Stimulated activated CD4-positive, alpha-beta T cell treated with anti-CD3 and anti-CD28 coated beads, Interleukin-15, amount 100 ng/mL, for 1 hour (primary cell): ENCODE results near the gene MB.
"Not testable (repeated sequence)": the region's sequence is repeated elsewhere in the genome, so short reads cannot be mapped to it uniquely, and the experiment has no call there.

ENCODE experiments used
- DNase-seq, 2 donors: peaks; one replicate each; pipeline ENCODE4 v3.0.0-alpha.2; 2020; ENCODE audit warnings: low read depth in 1 of 2, low spot score in 1 of 2

Gene MB

DNA sequence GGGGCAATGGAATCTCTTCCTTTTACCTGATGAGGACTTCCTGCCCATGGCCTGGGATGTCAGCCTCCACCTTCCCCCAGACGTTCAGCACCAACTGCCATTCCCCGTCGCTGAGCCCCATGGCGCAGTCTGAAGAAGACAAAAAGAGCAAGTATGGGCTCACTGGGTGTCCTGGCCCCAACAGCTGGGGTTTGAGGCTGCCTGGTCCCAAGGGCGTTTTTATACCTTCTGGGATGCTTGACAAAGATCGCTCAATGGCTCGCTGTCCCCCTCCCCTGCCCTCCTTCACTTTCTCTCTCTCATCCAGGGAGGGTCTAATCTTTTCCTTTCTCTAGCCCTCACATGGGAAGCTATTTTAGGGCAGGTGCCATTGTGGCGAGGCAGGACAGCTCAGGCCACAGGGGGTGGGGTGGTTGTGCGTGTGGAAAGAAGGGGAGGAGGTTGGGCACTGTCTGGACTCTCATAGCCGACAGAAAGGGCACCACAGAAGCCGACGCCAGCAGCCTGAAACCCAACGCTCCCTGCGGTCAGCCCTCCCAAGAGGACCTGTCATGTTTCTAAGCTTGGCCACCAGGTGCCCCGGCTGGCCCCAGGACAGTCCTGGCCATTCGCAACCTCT, at the start of gene MB:
Gene MB (minus strand): TSS at position 193 of the 619 bp plus-strand sequence. CDS start 72 bp downstream, at position 121.
- no peak for DNase-seq

DNA sequence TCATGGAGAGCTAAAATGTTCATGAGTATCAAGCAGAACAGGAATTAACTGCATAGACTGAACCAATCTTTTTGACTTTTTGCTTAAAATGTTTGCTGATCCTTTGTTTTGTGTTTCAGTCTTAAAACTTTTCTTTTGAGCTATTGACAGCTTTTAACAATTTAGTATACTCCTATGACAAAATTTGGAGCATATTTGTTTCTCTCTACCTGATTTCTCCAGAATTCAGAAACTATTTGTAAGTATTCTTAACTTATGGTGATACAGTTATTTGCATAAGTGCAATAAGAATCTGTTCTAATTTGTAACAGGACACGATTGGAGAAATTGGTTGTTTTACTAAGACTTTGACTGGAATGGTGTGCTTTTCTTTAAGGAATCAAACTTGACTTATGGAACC, 49.6 kb upstream of the MB start:
- not testable (repeated sequence) for DNase-seq

DNA sequence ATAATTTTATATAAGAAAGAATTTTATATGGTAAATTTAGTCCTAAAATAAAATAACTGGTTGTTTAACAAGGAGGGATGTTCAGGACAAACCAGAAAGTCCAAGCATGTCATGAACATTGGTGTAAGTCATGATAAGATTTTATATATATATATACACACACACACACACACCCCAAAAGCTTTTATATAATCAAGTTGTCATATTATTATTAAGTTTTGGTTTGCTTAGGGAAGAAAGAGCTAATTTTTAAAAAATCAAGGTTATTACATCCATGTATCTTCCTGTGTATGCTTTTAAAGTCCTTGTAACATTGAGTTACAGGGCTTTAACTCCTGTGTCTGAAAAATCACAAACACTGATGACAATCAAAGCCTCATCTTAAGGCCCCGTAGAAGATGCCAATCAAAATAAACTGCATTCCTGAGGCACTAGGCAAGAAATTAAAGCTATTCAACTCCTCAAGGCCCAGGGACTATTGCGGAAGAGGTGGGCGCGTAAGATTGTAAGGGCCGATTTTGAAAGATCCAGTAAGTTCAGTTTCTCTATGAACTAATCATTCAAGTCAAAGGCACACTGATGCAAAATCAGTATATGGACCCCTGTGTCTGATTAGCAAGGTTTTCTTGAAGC, 47.9 kb upstream of the MB start:
- DNase-seq: no peak

DNA sequence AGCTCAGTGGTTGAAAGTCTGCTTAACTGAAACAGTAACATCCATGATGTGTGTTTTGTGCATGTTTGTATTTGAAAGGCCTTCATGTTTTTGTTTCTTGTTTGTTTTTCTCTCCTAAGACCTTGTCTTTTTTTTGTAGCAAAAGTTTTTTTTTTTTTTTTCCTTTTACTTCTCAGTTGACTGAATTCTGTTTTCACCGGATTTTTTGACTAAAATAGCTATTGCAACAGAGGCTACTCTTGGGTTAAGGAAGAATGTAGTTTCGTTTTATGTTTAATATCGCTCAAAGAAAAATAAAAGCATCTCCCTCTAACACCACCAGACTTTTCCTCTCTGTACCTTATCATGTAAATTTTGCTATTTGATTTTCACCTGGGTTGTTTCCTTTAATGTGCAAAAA, 46.2 kb upstream of the MB start:
- DNase-seq: no peak

GRCh38 chr22:35662914-35663313, 45.8 kb upstream of the MB start:
- DNase-seq: no peak

GRCh38 chr22:35661464-35661863, 44.3 kb upstream of the MB start:
- DNase-seq: no peak

DNA sequence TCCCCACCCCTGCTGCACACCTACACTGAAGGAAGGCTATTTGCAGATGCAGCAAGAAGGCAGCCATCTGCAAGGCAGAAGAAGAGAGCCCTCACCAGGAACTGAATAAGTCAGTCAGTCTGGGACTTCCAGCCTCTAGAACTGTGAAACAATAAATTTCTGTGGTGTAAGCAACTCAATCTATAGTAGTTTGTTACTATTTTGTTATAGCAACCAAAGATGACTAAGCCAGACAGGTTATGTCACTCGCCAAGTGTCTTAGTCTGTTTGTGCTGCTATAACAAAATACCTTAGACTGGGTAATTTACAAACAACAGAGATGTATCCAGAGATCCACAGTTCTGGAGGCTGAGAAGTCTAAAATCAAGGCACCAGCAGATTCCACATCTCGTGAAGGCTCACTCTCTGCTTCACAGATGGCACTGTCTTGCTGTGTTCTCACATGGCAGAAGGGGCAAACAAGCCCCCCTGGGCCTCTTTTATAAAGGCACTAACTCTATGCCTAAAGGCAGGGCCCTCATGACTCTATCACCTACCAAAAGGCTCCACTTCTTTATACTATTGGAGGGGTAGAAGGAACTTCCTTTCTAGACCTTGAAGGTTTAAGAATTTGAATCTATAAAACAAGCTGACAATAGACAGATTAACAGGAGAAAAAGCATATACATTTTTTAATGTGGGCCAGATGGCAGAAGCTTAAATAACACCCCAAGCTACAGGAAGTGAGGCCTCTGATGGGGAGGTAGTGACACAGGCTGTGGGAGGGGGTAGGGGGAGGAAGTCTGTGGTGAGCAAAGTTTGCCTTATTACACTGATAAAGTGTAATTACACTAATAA, 43.4 kb upstream of the MB start:
- DNase-seq: peak in 1 of 2 donors; percentile 39

GRCh38 chr22:35657571-35658312, 40.6 kb upstream of the MB start:
- DNase-seq: no peak

DNA sequence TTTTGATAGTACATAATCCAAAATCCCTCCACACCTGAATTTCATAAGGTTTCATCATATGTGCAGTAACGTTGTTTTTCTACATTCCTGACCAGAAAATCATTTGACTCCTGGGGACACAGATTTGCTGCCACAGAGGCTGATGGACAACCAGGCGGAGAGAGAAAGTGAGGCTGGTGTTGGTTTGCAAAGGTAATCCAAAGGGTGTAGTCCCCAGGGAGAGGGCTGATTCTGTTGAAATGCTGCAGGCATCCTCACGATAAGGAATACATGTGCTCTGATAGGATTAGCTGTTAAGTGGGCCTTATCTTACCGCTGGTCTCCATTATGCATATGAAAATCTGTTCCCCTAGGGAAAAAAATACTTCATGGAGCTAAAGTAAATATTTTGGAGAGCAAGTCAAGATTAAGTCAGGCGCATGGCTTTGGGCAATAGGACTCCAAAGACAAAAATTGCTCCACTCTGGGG, 39.2 kb upstream of the MB start:
- DNase-seq: no peak

GRCh38 chr22:35653824-35654223, 36.7 kb upstream of the MB start:
- DNase-seq: no peak

DNA sequence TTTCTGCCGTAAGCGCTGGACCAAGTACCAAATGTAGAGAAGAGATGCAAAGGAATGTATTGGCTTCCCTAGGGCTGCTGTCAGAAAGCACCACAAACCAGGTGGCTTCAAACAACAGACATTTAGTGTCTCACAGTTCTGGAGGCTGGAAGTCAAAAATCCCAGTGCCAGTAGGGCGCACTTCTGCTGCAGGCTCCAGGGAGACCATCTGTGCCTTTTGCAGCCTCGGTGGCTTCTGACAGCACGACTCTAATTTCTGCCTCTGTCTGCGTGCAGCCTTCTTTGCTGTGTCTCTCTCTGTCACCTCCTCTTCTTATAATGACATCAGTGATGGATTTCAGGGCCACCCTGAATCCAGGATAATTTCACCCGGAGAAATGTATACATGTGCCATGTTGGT, 34.0 kb upstream of the MB start:
- no peak for DNase-seq

- DNase-seq: no peak
Measured at GRCh38 chr22:35649636-35650250, 32.6 kb upstream of the MB start.

GRCh38 chr22:35649026-35649553, 32.0 kb upstream of the MB start:
- DNase-seq: no peak

- DNase-seq: peak; percentile 12 to 26
Measured at GRCh38 chr22:35648066-35649025, 31.2 kb upstream of the MB start, which contains the start of gene APOL6. APOL6 (plus strand) TSS chr22:35648446; CDS start chr22:35656426, 7,980 bp downstream.

DNA sequence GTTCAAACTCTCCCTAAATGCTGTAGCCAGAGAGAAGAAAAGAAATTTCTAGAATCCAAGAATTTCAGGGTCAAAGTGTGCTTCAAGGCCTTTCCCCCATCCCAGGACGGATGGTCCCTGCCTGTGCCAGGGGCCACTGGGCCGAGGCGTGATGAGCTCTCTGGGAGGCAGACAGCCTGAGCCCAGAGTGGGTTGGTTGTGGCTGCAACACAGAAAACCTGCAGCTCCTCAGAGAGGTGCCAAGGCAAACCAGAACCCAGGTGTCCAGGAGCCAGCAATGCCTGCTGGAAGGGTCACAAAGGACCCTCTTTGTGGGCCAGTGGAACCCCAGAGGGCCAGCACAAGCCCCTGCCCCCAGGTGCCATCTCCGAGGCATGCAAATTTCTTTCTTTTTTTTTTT, 28.5 kb upstream of the MB start:
- DNase-seq: no peak

GRCh38 chr22:35643991-35644390, 26.9 kb upstream of the MB start:
- DNase-seq: no peak

GRCh38 chr22:35642305-35642741, 25.2 kb upstream of the MB start:
- no peak for DNase-seq

DNA sequence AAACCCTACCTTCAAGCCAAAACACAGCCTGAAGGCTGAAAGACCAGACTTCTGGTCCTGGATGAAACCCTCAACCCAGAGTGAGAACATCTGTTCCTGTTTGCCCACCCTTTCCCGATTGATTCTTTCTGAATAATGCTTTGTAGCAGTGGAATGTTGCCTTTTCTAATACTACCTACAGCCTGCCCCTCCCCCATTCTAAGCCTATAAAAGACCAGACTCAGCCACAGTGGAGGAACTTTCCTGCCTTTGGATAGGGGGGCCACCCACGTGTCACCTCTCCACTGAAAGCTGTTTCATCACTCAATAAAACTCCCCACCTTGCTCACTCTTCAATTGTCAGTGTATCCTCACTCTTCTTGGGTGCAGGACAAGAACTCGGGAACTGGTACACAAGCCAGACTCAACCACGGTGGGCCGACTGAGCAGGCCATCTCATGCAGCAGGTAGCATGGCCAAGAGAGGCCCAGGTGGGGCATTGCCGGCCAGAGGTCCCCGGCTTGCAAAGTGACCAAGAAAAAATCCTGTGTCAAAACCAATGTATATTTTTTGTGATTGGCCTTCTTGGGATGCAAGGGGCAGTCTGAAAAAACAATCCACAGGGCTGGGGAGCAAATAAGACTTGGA, 24.5 kb upstream of the MB start:
- no peak for DNase-seq

DNA sequence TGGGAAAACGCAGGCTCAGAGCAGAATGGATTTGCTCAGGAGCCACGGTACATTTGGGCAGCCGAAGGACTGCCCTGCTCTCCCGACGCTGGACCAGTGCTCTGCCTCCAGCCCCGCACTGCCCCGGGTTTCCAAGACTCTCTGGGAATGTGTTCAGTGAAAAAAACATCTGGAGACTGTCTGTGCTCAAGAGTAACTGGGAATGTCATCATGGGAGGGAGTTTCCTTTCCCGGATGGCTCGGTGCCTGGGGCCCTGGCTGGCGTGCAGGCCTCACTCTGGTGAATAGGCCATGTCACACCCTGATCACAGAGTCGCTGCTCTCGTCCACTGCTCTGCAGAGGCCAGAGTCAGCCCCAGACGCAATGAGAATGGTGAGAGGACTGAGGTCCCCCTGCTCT, 21.3 kb upstream of the MB start:
- no peak for DNase-seq
